ENCODE data around the gene KRT86. TPM values are rescaled to one million over a fixed set of nuclear protein-coding genes. Genes with fewer than 3 reads are reported as not detected.
"Not testable (repeated sequence)": the region's sequence is repeated elsewhere in the genome, so short reads cannot be mapped to it uniquely, and the experiment has no call there.

KRT86 gene
- total RNA-seq, 1 donor from 2014 or later, result not detected

GRCh38 chr12:52341066-52341580 is 66.7 kb downstream of the KRT86 start:
- intact Hi-C loops (cut with DNase I), result no loop called here

GRCh38 chr12:52342781-52343490 is 68.5 kb downstream of the KRT86 start:
- intact Hi-C loops (cut with DNase I), result no loop called here
- DNase-seq (no peak), ATAC-seq (ENCODE audit: poor library complexity) (no peak)

More at GRCh38 chr12:52341066-52341580, 66.7 kb downstream of the KRT86 start:
- ATAC-seq (ENCODE audit: poor library complexity) (no peak), DNase-seq (no peak)

- ATAC-seq (ENCODE audit: poor library complexity), result no peak
- intact Hi-C loops (cut with DNase I), result no loop called here
- no peak for DNase-seq
Observed at GRCh38 chr12:52343550-52343949, 69.1 kb downstream of the KRT86 start.

- ATAC-seq (ENCODE audit: poor library complexity) (no peak), DNase-seq (no peak)
- intact Hi-C loops (cut with DNase I), result no loop called here
Observed at GRCh38 chr12:52344111-52344510, 69.7 kb downstream of the KRT86 start.

GRCh38 chr12:52345041-52345440 is 70.6 kb downstream of the KRT86 start:
- DNase-seq; intact Hi-C loops (cut with DNase I); ATAC-seq (ENCODE audit: poor library complexity): not testable (repeated sequence)

- DNase-seq (no peak), ATAC-seq (ENCODE audit: poor library complexity) (peak; percentile 84)
- intact Hi-C loops (cut with DNase I), result no loop called here
Observed at GRCh38 chr12:52346593-52346992, 72.1 kb downstream of the KRT86 start.

GRCh38 chr12:52347016-52347415 is 72.6 kb downstream of the KRT86 start:
- intact Hi-C loops (cut with DNase I), result no loop called here
- DNase-seq, result no peak
- no peak for ATAC-seq (ENCODE audit: poor library complexity)

- no peak for DNase-seq
- no peak for ATAC-seq (ENCODE audit: poor library complexity)
- intact Hi-C loops (cut with DNase I), result no loop called here
Observed at GRCh38 chr12:52347551-52348510, 73.4 kb downstream of the KRT86 start.

GRCh38 chr12:52349196-52349595 is 74.8 kb downstream of the KRT86 start:
- DNase-seq (no peak), ATAC-seq (ENCODE audit: poor library complexity) (no peak)
- intact Hi-C loops (cut with DNase I), result no loop called here

GRCh38 chr12:52350021-52350620 is 75.7 kb downstream of the KRT86 start:
- DNase-seq, result no peak
- no peak for ATAC-seq (ENCODE audit: poor library complexity)
- intact Hi-C loops (cut with DNase I), result no loop called here

GRCh38 chr12:52350786-52351185 is 76.3 kb downstream of the KRT86 start:
- DNase-seq (no peak), ATAC-seq (ENCODE audit: poor library complexity) (no peak)
- intact Hi-C loops (cut with DNase I), result no loop called here

GRCh38 chr12:52351196-52352059 is 77.0 kb downstream of the KRT86 start:
- ATAC-seq (ENCODE audit: poor library complexity), result peak; percentile 81
- intact Hi-C loops (cut with DNase I), result no loop called here
- peak; percentile 64 for DNase-seq

GRCh38 chr12:52352951-52353350 is 78.5 kb downstream of the KRT86 start:
- ATAC-seq (ENCODE audit: poor library complexity) (no peak), DNase-seq (no peak)
- intact Hi-C loops (cut with DNase I), result no loop called here

- DNase-seq, result no peak
- intact Hi-C loops (cut with DNase I), result no loop called here
- ATAC-seq (ENCODE audit: poor library complexity), result no peak
Observed at GRCh38 chr12:52353766-52354165, 79.3 kb downstream of the KRT86 start.

GRCh38 chr12:52354200-52354599 is 79.8 kb downstream of the KRT86 start:
- intact Hi-C loops (cut with DNase I), result no loop called here
- no peak for ATAC-seq (ENCODE audit: poor library complexity)
- DNase-seq, result no peak

- DNase-seq, result no peak
- ATAC-seq (ENCODE audit: poor library complexity), result no peak
- intact Hi-C loops (cut with DNase I), result no loop called here
Observed at GRCh38 chr12:52355176-52355575, 80.7 kb downstream of the KRT86 start.

GRCh38 chr12:52356031-52356761 is 81.8 kb downstream of the KRT86 start:
- intact Hi-C loops (cut with DNase I), result no loop called here
- DNase-seq, result no peak
- no peak for ATAC-seq (ENCODE audit: poor library complexity)
